ENCODE data around the gene IP6K1. TPM values are rescaled to one million over a fixed set of nuclear protein-coding genes. Genes with fewer than 3 reads are reported as not detected.
A peak's percentile ranks its signal among the peaks of the same experiment; 100 is the strongest.

IP6K1 gene
- total RNA-seq, 4 donors from 2014 or later: 13.5 to 22.2 (median 19.5) TPM

DNA sequence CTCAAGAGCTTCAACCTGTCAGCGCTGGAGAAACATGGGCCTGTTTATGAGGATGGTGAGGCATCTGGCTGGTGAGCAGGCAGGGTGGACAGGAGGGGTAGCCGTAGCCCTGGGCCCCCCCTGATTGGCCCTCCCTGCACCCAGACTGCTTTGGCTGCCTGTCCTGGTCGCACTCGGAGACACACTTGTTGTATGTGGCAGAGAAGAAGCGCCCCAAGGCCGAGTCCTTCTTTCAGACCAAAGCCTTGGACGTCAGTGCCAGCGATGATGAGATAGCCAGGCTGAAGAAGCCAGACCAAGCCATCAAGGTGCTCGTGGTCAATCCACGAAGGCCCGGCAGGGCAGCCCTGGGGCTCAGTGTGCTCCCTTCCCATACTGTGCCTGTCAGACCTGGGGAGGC lies 110.4 kb downstream of the IP6K1 start:
- Histone ChIP-seq H3K9me3 (no peaks in the 10 kb centered on the region), H3K27me3 (no peaks in the 10 kb centered on the region), H3K4me1 (peaks cover 16 to 17% of the 10 kb centered on the region in 2 donors), H3K27ac (no peak overlapping the region), H3K36me3 (peaks cover 0 to 54% of the 10 kb centered on the region in 2 donors), H3K4me3 (no peak overlapping the region)
- in situ Hi-C loops (cut with MboI; ENCODE audit: low sequenced_read_pairs in 4 of 4): loop anchor here in 3 of 4 donors (10.0 kb wide), 1 partner anchor 141 kb away; no protein-coding TSS in a partner anchor
- intact Hi-C loops (cut with DNase I; ENCODE audit: low total_unique reads): loop anchor here (2.0 kb wide), 1 partner anchor 13 kb away; the partner anchor contains the start of genes MST1 and RNF123
- ATAC-seq (no peak), DNase-seq (no peak)
- no peak for TF ChIP-seq POLR2A (IDR thresholded peaks at IDR 0.05)
- TF ChIP-seq, protein P1, sequence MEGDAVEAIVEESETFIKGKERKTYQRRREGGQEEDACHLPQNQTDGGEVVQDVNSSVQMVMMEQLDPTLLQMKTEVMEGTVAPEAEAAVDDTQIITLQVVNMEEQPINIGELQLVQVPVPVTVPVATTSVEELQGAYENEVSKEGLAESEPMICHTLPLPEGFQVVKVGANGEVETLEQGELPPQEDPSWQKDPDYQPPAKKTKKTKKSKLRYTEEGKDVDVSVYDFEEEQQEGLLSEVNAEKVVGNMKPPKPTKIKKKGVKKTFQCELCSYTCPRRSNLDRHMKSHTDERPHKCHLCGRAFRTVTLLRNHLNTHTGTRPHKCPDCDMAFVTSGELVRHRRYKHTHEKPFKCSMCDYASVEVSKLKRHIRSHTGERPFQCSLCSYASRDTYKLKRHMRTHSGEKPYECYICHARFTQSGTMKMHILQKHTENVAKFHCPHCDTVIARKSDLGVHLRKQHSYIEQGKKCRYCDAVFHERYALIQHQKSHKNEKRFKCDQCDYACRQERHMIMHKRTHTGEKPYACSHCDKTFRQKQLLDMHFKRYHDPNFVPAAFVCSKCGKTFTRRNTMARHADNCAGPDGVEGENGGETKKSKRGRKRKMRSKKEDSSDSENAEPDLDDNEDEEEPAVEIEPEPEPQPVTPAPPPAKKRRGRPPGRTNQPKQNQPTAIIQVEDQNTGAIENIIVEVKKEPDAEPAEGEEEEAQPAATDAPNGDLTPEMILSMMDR (IDR thresholded peaks at IDR 0.05 in 4 of 5, conservative IDR thresholded peaks at IDR 0.05 in 1 of 5): no peak

DNA sequence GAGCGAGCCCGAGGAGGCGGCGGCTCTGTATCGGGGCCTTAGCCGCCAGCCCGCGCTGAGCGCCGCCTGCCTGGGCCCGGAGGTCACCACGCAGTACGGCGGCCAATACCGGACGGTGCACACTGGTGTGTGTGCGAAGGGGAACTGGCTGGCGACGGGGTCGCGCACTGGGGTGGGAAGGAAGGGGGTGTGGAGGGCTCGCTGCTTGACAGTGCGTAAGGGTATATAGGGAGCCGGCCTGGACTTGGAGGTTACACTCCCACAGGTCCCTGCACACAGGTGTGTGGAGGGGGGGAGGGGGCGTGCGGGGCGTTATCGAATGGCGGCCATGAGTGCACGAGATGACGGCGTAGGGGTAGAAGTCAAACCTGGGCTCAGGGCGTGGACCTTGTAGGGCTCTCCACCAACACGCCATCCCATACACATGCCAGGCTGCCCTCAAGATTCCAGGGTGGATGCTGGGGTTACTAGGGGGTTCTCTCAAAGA lies 111.8 kb downstream of the IP6K1 start:
- peak overlapping the region; percentile 80 to 98 (median 92) for H3K4me3 ChIP-seq
- TF ChIP-seq POLR2A (IDR thresholded peaks at IDR 0.05): no peak
- TF ChIP-seq, protein P1 (IDR thresholded peaks at IDR 0.05 in 4 of 5, conservative IDR thresholded peaks at IDR 0.05 in 1 of 5): peak in 1 of 5 experiments; percentile 19
- H3K9me3 ChIP-seq: no peaks in the 10 kb centered on the region
- in situ Hi-C loops (cut with MboI; ENCODE audit: low sequenced_read_pairs in 4 of 4) (loop anchor here (5.0 to 10.0 kb wide), 2 partner anchors 137 to 140 kb away; no protein-coding TSS in a partner anchor), intact Hi-C loops (cut with DNase I; ENCODE audit: low total_unique reads) (loop anchor here (2.0 to 5.0 kb wide), 4 partner anchors 14 to 652 kb away; partner anchors contain the start of genes DAG1, MST1, NDUFAF3 and QRICH1)
- ATAC-seq: peak; percentile 6 to 26
- no peaks in the 10 kb centered on the region for H3K27me3 ChIP-seq
- DNase-seq: no peak
- peaks cover 0 to 41% of the 10 kb centered on the region in 2 donors for H3K36me3 ChIP-seq
- peak overlapping the region; percentile 91 to 96 (median 94) for H3K27ac ChIP-seq
- peaks cover 16 to 17% of the 10 kb centered on the region in 2 donors for H3K4me1 ChIP-seq

Small RNA genes lying within 50 kb of the gene (microRNA-seq; reads per million reads assigned to microRNA genes)
- gene MIR5193 (ENCODE audit: borderline replicate concordance in 2 of 2): 0 to 1.2 reads per million in 2 donors

Other genes starting within 250 kb of the IP6K1 start
- under 1 TPM; 0.10 to 0.24 (median 0.21) TPM for gene BSN, start 232.1 kb downstream of the IP6K1 start, total RNA-seq
- gene APEH, start 112.2 kb downstream of the IP6K1 start, total RNA-seq: 100 to 1,000 TPM; 103 to 140 (median 108) TPM
- 1 to 10 TPM in 3 of 4 donors, under 1 TPM in 1; 0.10 to 4.8 (median 2.4) TPM for gene MST1, start 97.1 kb downstream of the IP6K1 start, total RNA-seq
- 100 to 1,000 TPM in 3 of 4 donors, 10 to 100 TPM in 1; 82.8 to 132 (median 128) TPM for gene RNF123, start 97.0 kb downstream of the IP6K1 start, total RNA-seq
- gene AMIGO3, start 66.9 kb downstream of the IP6K1 start, total RNA-seq: under 1 TPM in 3 of 4 donors, not detected in 1; 0.10 to 0.76 (median 0.42) TPM
- gene GMPPB, start 62.6 kb downstream of the IP6K1 start, total RNA-seq: 10 to 100 TPM; 14.2 to 26.1 (median 17.0) TPM
- not detected for gene CDHR4, start 13.3 kb upstream of the IP6K1 start, total RNA-seq
- gene INKA1, start 16.7 kb upstream of the IP6K1 start, total RNA-seq: 10 to 100 TPM in 1 of 4 donors, 1 to 10 TPM in 2, not detected in 1; 1.1 to 10.9 (median 5.2) TPM
- gene UBA7, start 27.4 kb upstream of the IP6K1 start, total RNA-seq: 10 to 100 TPM in 1 of 4 donors, 1 to 10 TPM in 3; 3.5 to 16.1 (median 5.1) TPM
- gene TRAIP, start 70.0 kb upstream of the IP6K1 start, total RNA-seq: 1 to 10 TPM in 3 of 4 donors, under 1 TPM in 1; 0.36 to 4.2 (median 1.1) TPM
- gene CAMKV, start 83.4 kb upstream of the IP6K1 start, total RNA-seq: not detected
- under 1 TPM in 3 of 4 donors, not detected in 1; 0.40 to 0.81 (median 0.51) TPM for gene MST1R, start 117.3 kb upstream of the IP6K1 start, total RNA-seq
- gene MON1A, start 143.3 kb upstream of the IP6K1 start, total RNA-seq: 10 to 100 TPM; 13.9 to 41.9 (median 23.9) TPM
- 10 to 100 TPM; 27.2 to 55.6 (median 30.6) TPM for gene RBM6, start 153.6 kb upstream of the IP6K1 start, total RNA-seq

Measured in gastrocnemius medialis (tissue), 4 donors.